ENCODE results near the gene ABCC6. TPM values are rescaled to one million over a fixed set of nuclear protein-coding genes. Genes with fewer than 3 reads are reported as not detected.
"Not testable (repeated sequence)": the region's sequence is repeated elsewhere in the genome, so short reads cannot be mapped to it uniquely, and the experiment has no call there.

The ABCC6 gene
- polyA plus RNA-seq, 3 donors: 6.1 to 16.5 (median 14.7) TPM

DNA sequence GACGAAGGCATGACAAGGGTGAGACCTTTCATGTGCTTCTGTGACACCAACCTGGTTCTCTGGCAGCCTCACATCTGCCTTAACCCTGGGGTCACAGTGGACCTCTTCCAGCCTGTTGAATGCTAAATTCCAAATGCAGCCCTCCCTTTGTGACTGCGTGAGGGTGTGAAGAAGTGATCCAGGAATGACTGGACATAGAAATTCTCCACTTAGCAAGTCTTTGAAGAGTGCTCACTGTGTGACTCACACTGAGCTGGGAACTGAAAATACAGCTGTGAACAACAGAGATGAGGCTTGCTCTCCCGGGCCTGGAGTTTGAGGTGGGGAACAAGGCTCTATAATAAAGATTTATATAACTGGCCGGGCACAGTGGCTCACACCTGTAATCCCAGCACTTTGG, 23.9 kb downstream of the ABCC6 start:
- H3K4me3 Mint-ChIP-seq; H3K9me3 ChIP-seq (replicated peaks in 1 of 2; ENCODE audit: control insufficient read depth in 1 of 2, insufficient read depth in 1 of 2, low read length in 2 of 2); DNase-seq; H3K27me3 ChIP-seq (ENCODE audit: control insufficient read depth in 2 of 2, insufficient read depth in 2 of 2, low read length in 2 of 2); H3K27ac Mint-ChIP-seq; H3K4me2 ChIP-seq (replicated peaks; ENCODE audit: extremely low read depth, low read length, poor library complexity, severe bottlenecking); H3K9me3 Mint-ChIP-seq; H3K27ac ChIP-seq (ENCODE audit: low read depth in 1 of 2, low read length in 2 of 2); H3K79me2 ChIP-seq (ENCODE audit: insufficient read depth, low read length); H4K20me1 ChIP-seq (ENCODE audit: insufficient read depth, low read length); H2AFZ ChIP-seq (ENCODE audit: insufficient read depth, low read depth, low read length, poor library complexity, severe bottlenecking); H3K4me3 ChIP-seq (replicated peaks in 1 of 3; ENCODE audit: low read depth in 2 of 3, low read length in 3 of 3); H3K27me3 Mint-ChIP-seq (ENCODE audit: low read depth in 3 of 3); H3K9ac ChIP-seq (ENCODE audit: insufficient read depth, low read length, poor library complexity, severe bottlenecking); intact Hi-C loops (cut with micrococcal nuclease): not testable (repeated sequence)
- Histone ChIP-seq H3K36me3 (replicated peaks in 1 of 2; ENCODE audit: control insufficient read depth in 1 of 2, insufficient read depth in 2 of 2, low read length in 2 of 2) (peaks cover 0 to 22% of the 10 kb centered on the region in 2 donors), H3K4me1 (ENCODE audit: control insufficient read depth in 1 of 2, insufficient read depth in 2 of 2, low read length in 2 of 2) (peaks cover 18 to 20% of the 10 kb centered on the region in 2 donors)
- Mint-ChIP-seq H3K36me3 (peaks cover 14 to 31% of the 10 kb centered on the region in 2 donors), H3K4me1 (peaks cover 22% of the 10 kb centered on the region)
- no CpG with 5 or more reads among the region's 4 CpGs for WGBS (ENCODE audit: insufficient coverage)

DNA sequence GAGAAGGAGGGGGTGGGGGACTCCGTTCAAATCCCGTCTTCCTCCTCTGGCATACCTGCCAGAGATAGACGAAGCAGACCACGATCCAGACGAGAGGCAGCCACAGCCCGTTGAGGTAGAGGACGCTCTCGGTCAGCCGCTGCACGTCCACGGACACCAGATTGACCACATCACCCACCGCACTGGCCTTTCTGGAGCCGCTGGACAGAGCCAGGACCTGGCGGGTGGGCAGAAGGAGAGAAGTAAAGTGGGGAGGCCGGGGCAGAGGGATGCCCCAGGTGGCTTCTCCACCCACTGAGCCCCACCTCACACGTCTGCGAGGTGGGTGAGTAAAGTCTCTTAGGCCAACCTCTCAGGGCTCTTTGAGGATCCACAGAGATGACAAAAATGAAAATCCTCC, 25.3 kb downstream of the ABCC6 start:
- no peak overlapping the region for H3K27ac ChIP-seq (ENCODE audit: low read depth in 1 of 2, low read length in 2 of 2)
- H3K79me2 ChIP-seq (ENCODE audit: insufficient read depth, low read length): no peaks in the 10 kb centered on the region
- DNase-seq: no peak
- intact Hi-C loops (cut with micrococcal nuclease): no loop called here
- TF ChIP-seq, protein P1, sequence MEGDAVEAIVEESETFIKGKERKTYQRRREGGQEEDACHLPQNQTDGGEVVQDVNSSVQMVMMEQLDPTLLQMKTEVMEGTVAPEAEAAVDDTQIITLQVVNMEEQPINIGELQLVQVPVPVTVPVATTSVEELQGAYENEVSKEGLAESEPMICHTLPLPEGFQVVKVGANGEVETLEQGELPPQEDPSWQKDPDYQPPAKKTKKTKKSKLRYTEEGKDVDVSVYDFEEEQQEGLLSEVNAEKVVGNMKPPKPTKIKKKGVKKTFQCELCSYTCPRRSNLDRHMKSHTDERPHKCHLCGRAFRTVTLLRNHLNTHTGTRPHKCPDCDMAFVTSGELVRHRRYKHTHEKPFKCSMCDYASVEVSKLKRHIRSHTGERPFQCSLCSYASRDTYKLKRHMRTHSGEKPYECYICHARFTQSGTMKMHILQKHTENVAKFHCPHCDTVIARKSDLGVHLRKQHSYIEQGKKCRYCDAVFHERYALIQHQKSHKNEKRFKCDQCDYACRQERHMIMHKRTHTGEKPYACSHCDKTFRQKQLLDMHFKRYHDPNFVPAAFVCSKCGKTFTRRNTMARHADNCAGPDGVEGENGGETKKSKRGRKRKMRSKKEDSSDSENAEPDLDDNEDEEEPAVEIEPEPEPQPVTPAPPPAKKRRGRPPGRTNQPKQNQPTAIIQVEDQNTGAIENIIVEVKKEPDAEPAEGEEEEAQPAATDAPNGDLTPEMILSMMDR (IDR thresholded peaks at IDR 0.05): no peak
- no peak overlapping the region for H3K9ac ChIP-seq (ENCODE audit: insufficient read depth, low read length, poor library complexity, severe bottlenecking)
- H3K9me3 ChIP-seq (replicated peaks in 1 of 2; ENCODE audit: control insufficient read depth in 1 of 2, insufficient read depth in 1 of 2, low read length in 2 of 2): no peaks in the 10 kb centered on the region
- Mint-ChIP-seq H3K36me3 (peaks cover 15 to 32% of the 10 kb centered on the region in 2 donors), H3K27me3 (ENCODE audit: low read depth in 3 of 3) (peaks cover 0 to 3% (median 2%) of the 10 kb centered on the region in 3 donors), H3K9me3 (no peaks in the 10 kb centered on the region), H3K4me1 (peaks cover 21% of the 10 kb centered on the region), H3K4me3 (no peak overlapping the region), H3K27ac (no peak overlapping the region)
- no peak overlapping the region for H3K4me3 ChIP-seq (replicated peaks in 1 of 3; ENCODE audit: low read depth in 2 of 3, low read length in 3 of 3)
- H3K4me2 ChIP-seq (replicated peaks; ENCODE audit: extremely low read depth, low read length, poor library complexity, severe bottlenecking): no peak overlapping the region
- H3K4me1 ChIP-seq (ENCODE audit: control insufficient read depth in 1 of 2, insufficient read depth in 2 of 2, low read length in 2 of 2): peaks cover 17 to 18% of the 10 kb centered on the region in 2 donors
- no peak overlapping the region for H2AFZ ChIP-seq (ENCODE audit: insufficient read depth, low read depth, low read length, poor library complexity, severe bottlenecking)
- H4K20me1 ChIP-seq (ENCODE audit: insufficient read depth, low read length): no peaks in the 10 kb centered on the region
- 92% methylated on average over 10 of the region's 17 CpGs for WGBS (ENCODE audit: insufficient coverage)
- H3K36me3 ChIP-seq (replicated peaks in 1 of 2; ENCODE audit: control insufficient read depth in 1 of 2, insufficient read depth in 2 of 2, low read length in 2 of 2): peaks cover 0 to 30% of the 10 kb centered on the region in 2 donors
- H3K27me3 ChIP-seq (ENCODE audit: control insufficient read depth in 2 of 2, insufficient read depth in 2 of 2, low read length in 2 of 2): no peaks in the 10 kb centered on the region

All from CD14-positive monocyte (primary cell).